ENCODE data around the gene MPO. TPM values are rescaled to one million over a fixed set of nuclear protein-coding genes. Genes with fewer than 3 reads are reported as not detected.
A peak's percentile ranks its signal among the peaks of the same experiment; 100 is the strongest.

The MPO gene, protein sequence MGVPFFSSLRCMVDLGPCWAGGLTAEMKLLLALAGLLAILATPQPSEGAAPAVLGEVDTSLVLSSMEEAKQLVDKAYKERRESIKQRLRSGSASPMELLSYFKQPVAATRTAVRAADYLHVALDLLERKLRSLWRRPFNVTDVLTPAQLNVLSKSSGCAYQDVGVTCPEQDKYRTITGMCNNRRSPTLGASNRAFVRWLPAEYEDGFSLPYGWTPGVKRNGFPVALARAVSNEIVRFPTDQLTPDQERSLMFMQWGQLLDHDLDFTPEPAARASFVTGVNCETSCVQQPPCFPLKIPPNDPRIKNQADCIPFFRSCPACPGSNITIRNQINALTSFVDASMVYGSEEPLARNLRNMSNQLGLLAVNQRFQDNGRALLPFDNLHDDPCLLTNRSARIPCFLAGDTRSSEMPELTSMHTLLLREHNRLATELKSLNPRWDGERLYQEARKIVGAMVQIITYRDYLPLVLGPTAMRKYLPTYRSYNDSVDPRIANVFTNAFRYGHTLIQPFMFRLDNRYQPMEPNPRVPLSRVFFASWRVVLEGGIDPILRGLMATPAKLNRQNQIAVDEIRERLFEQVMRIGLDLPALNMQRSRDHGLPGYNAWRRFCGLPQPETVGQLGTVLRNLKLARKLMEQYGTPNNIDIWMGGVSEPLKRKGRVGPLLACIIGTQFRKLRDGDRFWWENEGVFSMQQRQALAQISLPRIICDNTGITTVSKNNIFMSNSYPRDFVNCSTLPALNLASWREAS
- total RNA-seq, result not detected in 2 replicates

- H3K27ac Mint-ChIP-seq, result no peak within 1 kb of the TSS
These were observed at the start of gene MPO for GRCh38 chr17:58280480-58281217. MPO (minus strand) TSS chr17:58280935; CDS start chr17:58280758, 177 bp downstream.

GRCh38 chr17:58329810-58330537 is 49.2 kb upstream of the MPO start:
- Mint-ChIP-seq H3K27me3 (peaks cover 2% of the 10 kb centered on the region), H3K9me3 (no peaks in the 10 kb centered on the region), H3K4me3 (peak overlapping the region; percentile 100), H3K4me1 (peaks cover 70% of the 10 kb centered on the region), H3K27ac (peak overlapping the region; percentile 99), H3K36me3 (ENCODE audit: low read depth) (peaks cover 45% of the 10 kb centered on the region)
- TF ChIP-seq CTCF (IDR thresholded peaks at IDR 0.05), result no peak
- ATAC-seq (ENCODE audit: low read depth) (peak; percentile 9), DNase-seq (no peak)
- POLR2A ChIA-PET, result interaction anchor here (0.6 to 27.9 kb wide), 9 partner anchors 5 to 260 kb away, joined by 3 to 3007 read pairs (median 130); partner anchors contain the start of genes RNF43, SUPT4H1 and TSPOAP1
- CTCF ChIA-PET, result interaction anchor here (1.4 to 4.8 kb wide), 2 partner anchors 12 to 14 kb away, joined by 9 to 89 read pairs; no protein-coding TSS in a partner anchor
- intact Hi-C loops (cut with micrococcal nuclease), result loop anchor here (1.0 to 10.0 kb wide), 8 partner anchors 8 to 825 kb away; partner anchors contain the start of genes PRR11, RNF43, SKA2 and SRSF1

More at GRCh38 chr17:58280480-58281217, at the start of gene MPO:
- ChIA-PET CTCF (no interaction called here), POLR2A (interaction anchor here (0.7 kb wide), 2 partner anchors 20 to 62 kb away, joined by 6 to 7 read pairs; no protein-coding TSS in a partner anchor)
- H3K36me3 Mint-ChIP-seq (ENCODE audit: low read depth), result no peaks in the 10 kb centered on the region
- DNase-seq (no peak), ATAC-seq (ENCODE audit: low read depth) (no peak)
- no peaks in the 10 kb centered on the region for H3K9me3 Mint-ChIP-seq
- peaks cover 5% of the 10 kb centered on the region for H3K4me1 Mint-ChIP-seq
- peaks cover 24% of the 10 kb centered on the region for H3K27me3 Mint-ChIP-seq
- intact Hi-C loops (cut with micrococcal nuclease), result no loop called here
- no peak for TF ChIP-seq CTCF (IDR thresholded peaks at IDR 0.05)
- H3K4me3 Mint-ChIP-seq, result no peak within 1 kb of the TSS

- Mint-ChIP-seq H3K4me3 (peak overlapping the region; percentile 100), H3K4me1 (peaks cover 65% of the 10 kb centered on the region), H3K27ac (peak overlapping the region; percentile 93), H3K27me3 (peaks cover 2% of the 10 kb centered on the region), H3K36me3 (ENCODE audit: low read depth) (peaks cover 45% of the 10 kb centered on the region), H3K9me3 (no peaks in the 10 kb centered on the region)
- intact Hi-C loops (cut with micrococcal nuclease), result loop anchor here (1.0 kb wide), 5 partner anchors 9 to 88 kb away; partner anchors contain the start of genes RNF43 and SUPT4H1
- CTCF ChIA-PET, result interaction anchor here (1.9 to 4.0 kb wide), 3 partner anchors 8 to 16 kb away, joined by 6 to 46 read pairs (median 38); no protein-coding TSS in a partner anchor
- TF ChIP-seq CTCF (IDR thresholded peaks at IDR 0.05), result no peak
- peak; percentile 36 for ATAC-seq (ENCODE audit: low read depth)
- DNase-seq, result peak; percentile 75
- POLR2A ChIA-PET, result interaction anchor here (1.4 to 27.9 kb wide), 13 partner anchors 10 to 332 kb away, joined by 3 to 3007 read pairs (median 14); partner anchors contain the start of genes MTMR4, RNF43 and SUPT4H1
These were observed 48.5 kb upstream of the MPO start for GRCh38 chr17:58329035-58329809.

Data from activated B cell treated with CpG ODN at 0.5 μM for 24 hours (primary cell).